Measurements from ENCODE around the gene NUAK1. TPM values are rescaled to one million over a fixed set of nuclear protein-coding genes. Genes with fewer than 3 reads are reported as not detected.

The NUAK1 gene
- total RNA-seq, 1 experiment from 2014 or later = 20.4 TPM

GRCh38 chr12:106133136-106134087 is 5.3 kb downstream of the NUAK1 start:
- in situ Hi-C loops (cut with HindIII; ENCODE audit: low sequenced_read_pairs) = no loop called here
- DNase-seq (ENCODE audit: low spot score) = no peak

DNA sequence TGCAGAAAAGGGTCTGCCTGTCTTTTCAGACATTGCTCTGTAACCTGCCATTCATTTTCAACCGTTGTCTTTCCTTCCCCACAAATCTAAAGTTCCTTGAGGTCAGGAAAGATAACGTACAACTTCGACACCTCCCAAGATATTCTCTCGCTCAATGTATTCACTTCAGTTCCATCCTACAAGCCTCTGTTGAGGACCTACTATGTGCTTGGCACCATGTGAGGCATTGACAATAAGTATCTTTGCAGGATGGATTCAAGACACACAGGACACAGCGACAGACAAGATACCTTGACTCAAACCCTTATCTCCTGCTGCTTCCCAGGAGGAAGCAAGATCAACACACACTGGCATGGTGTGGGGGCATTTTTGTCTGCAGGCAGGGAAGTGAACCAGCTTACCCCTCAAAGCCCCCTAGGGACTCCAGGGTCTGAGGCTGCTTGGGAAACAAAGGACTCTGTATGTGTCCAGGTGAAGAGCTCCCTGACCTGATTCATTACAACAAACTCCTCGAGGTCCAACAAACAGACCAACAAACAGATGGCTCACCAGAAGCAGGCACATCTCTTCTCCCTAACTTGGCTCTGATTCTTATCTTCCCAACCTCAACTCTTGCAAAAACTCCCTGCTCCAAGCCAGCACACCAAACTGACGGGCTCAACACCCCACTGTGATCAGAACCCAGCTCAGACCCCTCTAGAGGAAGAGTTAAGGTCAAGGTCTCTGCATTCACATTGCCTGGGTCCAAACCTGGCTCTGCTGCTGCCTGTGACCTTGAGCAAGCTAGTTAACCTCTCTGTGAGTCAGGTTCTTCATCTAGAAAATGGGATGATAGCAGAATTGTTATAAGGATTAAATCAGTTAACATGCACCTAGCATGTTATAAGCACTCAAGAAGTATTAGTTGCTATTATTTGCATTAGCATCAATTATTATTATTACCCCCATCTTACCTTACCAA is 6.3 kb downstream of the NUAK1 start:
- DNase-seq (ENCODE audit: low spot score) = peak; percentile 59
- in situ Hi-C loops (cut with HindIII; ENCODE audit: low sequenced_read_pairs) = no loop called here

DNA sequence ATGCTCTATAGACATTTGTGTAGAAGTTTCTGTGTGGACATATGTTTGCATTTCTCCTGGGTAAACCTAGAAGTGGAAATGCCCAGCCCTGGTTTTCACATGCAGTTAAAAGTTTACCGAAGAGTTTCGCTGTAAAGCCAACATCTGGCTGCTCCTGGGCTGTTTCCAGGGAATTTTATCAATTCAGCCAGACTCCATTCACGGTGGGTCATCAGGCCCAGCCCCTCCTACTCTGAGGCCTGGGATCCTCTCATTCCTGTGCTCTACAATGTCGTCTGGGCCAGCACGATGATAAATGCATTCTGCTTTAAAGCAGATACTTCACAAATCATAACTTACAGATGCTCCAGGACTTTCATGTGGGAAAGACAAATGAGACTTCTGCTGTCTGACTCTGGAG is 7.1 kb downstream of the NUAK1 start:
- no peak for DNase-seq (ENCODE audit: low spot score)
- in situ Hi-C loops (cut with HindIII; ENCODE audit: low sequenced_read_pairs) = no loop called here

- DNase-seq (ENCODE audit: low spot score) = no peak
- in situ Hi-C loops (cut with HindIII; ENCODE audit: low sequenced_read_pairs) = no loop called here
Measured at GRCh38 chr12:106130474-106131113, 8.2 kb downstream of the NUAK1 start.

GRCh38 chr12:106128585-106129328 is 10.0 kb downstream of the NUAK1 start:
- no peak for DNase-seq (ENCODE audit: low spot score)
- in situ Hi-C loops (cut with HindIII; ENCODE audit: low sequenced_read_pairs) = no loop called here

DNA sequence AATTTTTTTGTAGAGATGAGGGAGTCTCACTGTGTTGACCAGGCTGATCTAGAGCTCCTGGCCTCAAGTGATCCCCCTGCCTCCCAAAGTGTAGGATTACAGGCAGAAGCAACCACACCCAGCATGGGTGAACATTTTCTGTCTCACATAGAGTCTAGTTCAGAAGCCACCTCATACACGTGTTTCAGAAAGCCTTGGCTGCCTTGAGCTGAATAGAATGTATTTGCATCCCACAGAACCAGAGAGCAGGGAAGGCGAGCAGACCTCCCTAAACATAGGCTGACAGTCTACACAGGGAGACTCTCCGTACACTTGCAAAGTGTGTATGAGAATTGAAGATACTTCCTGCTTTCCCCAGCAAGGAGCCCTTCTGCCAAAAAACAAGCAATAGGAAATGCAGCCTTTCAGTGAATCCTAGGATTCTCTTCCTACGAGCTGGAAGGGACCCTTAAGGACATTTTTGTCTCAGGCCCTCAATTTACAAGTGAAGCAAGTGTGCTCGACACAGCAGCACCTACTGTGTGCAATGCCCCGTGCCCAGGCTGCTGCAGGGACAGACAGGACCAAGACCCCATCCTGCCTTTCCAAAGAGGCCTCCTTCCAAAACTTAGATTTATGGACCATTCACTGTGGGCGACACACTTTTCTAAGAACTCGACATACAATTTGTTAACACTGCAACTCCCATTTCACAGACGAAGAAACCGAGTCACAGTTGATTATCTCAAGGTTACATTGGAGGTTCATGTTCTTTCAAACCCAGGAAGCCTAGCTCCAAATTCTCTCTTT is 11.2 kb downstream of the NUAK1 start:
- no peak for DNase-seq (ENCODE audit: low spot score)
- in situ Hi-C loops (cut with HindIII; ENCODE audit: low sequenced_read_pairs) = no loop called here

GRCh38 chr12:106126441-106127337 is 12.1 kb downstream of the NUAK1 start:
- in situ Hi-C loops (cut with HindIII; ENCODE audit: low sequenced_read_pairs) = no loop called here
- no peak for DNase-seq (ENCODE audit: low spot score)

DNA sequence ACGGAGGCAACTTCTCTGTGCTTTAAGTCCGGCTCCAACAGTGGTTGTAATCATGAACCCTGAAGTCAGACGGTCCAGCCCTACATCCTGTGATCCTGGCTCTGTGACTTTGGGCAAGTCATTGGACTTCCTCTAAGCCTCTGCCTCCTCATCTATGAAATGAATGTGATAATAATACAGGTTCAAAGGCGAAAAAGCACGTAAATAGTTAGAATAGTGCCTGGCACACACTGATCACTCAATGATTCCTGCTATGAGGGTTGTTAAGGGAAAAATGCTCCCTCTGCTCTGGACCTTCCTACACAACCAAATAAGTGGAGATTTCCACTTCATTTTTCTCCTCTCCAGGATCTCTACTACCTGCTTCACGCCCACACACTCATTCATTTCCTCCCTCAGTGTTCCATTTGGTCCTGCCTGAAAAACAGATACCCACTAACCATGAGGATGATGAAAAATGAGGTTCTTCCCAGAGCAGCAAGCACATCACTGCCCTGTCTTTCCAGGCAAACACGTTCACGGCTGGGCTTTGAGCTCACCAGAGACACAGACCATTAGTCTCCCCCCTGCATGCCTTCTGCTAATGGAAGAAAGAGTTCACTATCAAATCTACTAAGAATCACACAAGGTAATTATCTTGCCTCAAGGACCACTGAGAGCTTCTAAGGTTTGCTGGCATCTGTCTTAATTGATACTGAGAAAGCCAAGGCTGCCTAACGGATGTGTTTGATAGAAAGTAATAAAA is 13.2 kb downstream of the NUAK1 start:
- no peak for DNase-seq (ENCODE audit: low spot score)
- in situ Hi-C loops (cut with HindIII; ENCODE audit: low sequenced_read_pairs) = no loop called here

DNA sequence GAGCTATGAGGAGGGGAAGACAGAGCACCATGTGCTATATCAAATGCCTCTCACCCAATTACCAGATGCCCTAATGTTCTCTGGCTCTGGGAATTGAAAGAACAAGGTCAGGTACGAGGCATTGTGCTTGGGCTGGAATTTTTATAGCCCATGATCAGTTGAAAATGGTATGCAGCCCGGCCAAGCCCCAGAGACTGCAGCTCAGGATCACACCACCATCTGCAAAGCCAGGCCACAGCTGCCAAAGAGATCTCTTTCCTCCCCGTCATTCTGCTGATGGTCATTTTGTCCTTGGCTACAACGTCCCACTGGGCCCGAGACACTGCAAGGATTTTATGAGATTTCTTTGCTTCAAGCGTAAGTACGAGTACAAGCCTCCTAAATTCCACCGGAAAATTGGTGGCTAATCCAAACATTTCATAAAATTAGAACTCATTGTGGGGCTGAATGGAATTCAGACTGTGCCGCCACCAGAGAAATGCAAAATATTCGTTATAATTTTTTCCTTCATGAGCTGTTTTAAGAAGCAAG is 15.1 kb downstream of the NUAK1 start:
- no peak for DNase-seq (ENCODE audit: low spot score)
- in situ Hi-C loops (cut with HindIII; ENCODE audit: low sequenced_read_pairs) = no loop called here

DNA sequence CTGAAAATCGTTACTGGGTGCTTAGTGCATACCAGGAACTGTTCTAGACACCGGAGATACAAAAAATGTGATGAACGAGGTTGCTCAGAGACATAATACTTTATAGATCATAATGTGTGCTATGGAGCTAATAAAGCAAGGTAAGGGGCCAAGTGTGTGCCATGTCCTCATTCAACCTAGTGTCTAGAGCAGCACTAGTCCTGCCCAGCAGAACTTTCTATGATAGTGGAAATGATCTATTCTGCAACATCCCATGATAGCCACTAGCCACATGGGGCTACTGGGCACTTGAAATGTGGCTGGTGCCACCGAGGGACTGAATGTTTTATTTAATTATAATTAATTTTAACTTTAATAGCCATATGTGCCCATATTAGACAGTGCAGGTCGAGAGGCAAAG is 15.6 kb downstream of the NUAK1 start:
- in situ Hi-C loops (cut with HindIII; ENCODE audit: low sequenced_read_pairs) = no loop called here
- DNase-seq (ENCODE audit: low spot score) = no peak

DNA sequence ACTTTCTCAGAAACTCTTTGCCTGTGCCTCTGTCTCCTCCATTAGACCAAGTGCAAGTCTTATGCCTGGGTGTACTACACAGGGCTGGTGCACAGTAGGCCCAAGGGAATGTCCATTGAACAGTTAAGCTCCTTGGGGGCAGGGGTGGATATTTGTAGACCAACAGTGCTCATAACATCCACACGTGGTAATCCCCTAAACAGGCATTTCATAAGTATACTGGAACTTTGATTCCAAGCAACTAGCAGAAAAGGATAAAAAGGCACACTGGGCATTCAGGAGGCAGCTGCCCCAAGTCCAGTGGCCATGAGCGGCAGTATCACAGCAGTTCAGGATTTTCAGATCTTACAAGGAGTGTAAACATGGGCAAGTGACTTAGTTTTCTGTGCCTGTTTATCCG is 16.8 kb downstream of the NUAK1 start:
- in situ Hi-C loops (cut with HindIII; ENCODE audit: low sequenced_read_pairs) = no loop called here
- DNase-seq (ENCODE audit: low spot score) = no peak

DNA sequence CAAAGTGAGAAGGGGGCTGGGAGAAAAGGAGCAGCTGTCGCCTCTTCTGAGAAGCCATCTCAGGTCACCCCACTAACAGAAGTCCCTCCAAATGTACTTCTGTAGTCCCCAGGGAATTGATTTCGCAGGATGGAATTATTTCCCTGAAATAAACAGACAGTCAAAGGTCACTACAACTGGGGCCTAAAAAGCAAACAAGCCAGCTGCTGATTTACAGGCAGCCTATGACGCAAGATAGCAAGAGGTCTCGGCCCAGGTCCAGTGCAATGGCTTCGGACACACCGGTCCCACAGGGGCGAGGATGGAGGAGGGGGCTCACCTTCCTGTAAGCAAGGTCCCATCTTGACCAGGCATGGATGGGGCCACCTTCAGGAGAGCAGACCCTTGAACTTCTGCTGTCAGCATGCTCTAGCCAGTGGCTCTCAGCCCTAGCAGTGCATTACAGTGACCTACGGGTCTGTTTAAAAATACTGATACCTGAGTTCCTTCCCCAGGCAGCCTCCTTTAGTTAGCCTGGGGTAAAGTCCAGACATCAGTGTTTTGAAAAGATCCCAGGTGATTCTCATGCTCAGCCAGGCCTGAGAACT is 18.1 kb downstream of the NUAK1 start:
- in situ Hi-C loops (cut with HindIII; ENCODE audit: low sequenced_read_pairs) = no loop called here
- no peak for DNase-seq (ENCODE audit: low spot score)

DNA sequence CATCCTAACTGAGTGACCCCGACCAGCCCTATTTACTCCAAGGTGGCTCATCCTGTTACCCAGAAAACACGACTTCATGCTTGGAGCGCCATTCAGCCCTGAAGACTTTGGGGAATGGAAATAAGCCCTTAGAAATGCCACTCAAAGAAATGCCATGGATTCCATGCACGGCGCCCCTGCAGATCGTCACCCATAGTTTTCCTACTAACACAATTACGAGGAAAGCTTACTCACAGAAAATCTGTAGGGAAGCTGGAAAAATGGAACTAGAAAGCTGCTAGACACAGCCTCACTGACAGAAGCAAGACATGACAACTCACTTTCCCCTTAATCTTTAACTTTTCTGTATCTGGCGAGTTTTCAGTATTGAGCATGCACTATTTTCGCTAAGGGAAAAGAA is 19.5 kb downstream of the NUAK1 start:
- no peak for DNase-seq (ENCODE audit: low spot score)
- in situ Hi-C loops (cut with HindIII; ENCODE audit: low sequenced_read_pairs) = no loop called here

GRCh38 chr12:106118381-106119130 is 20.2 kb downstream of the NUAK1 start:
- in situ Hi-C loops (cut with HindIII; ENCODE audit: low sequenced_read_pairs) = no loop called here
- DNase-seq (ENCODE audit: low spot score) = no peak

GRCh38 chr12:106115440-106115839 is 23.3 kb downstream of the NUAK1 start:
- in situ Hi-C loops (cut with HindIII; ENCODE audit: low sequenced_read_pairs) = no loop called here
- peak; percentile 42 for DNase-seq (ENCODE audit: low spot score)

Data from G401 (cell line).